ENCODE results near the gene MON1A. TPM values are rescaled to one million over a fixed set of nuclear protein-coding genes. Genes with fewer than 3 reads are reported as not detected.

Gene MON1A
- total RNA-seq, 2 experiments from 2014 or later = 0.85 to 1.3 TPM

DNA sequence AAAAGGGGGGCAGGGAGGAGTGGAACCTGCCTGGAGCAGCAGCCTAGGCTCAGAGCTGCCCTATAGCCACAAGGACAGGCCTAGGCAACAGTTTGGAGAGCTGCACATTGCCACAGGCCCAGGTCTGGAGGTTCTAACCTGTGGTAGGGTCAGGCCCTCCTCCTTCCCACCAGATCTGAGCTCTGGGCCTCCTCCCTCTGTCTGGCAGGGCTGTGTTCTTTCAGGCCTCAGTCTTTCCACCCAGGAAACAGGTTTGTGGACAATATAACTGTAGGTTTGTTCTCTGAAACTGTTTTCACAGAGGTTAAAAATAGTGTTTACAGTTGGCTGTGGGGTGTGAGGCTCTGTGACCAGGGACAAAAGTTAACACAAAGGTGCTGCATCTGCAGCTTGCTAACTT is 50.9 kb downstream of the MON1A start:
- Mint-ChIP-seq H3K4me3 (no peak overlapping the region), H3K4me1 (ENCODE audit: low read depth) (no peaks in the 10 kb centered on the region), H3K27ac (no peak overlapping the region), H3K9me3 (no peaks in the 10 kb centered on the region), H3K27me3 (no peaks in the 10 kb centered on the region), H3K36me3 (ENCODE audit: low read depth) (no peaks in the 10 kb centered on the region)
- TF ChIP-seq, protein P1, sequence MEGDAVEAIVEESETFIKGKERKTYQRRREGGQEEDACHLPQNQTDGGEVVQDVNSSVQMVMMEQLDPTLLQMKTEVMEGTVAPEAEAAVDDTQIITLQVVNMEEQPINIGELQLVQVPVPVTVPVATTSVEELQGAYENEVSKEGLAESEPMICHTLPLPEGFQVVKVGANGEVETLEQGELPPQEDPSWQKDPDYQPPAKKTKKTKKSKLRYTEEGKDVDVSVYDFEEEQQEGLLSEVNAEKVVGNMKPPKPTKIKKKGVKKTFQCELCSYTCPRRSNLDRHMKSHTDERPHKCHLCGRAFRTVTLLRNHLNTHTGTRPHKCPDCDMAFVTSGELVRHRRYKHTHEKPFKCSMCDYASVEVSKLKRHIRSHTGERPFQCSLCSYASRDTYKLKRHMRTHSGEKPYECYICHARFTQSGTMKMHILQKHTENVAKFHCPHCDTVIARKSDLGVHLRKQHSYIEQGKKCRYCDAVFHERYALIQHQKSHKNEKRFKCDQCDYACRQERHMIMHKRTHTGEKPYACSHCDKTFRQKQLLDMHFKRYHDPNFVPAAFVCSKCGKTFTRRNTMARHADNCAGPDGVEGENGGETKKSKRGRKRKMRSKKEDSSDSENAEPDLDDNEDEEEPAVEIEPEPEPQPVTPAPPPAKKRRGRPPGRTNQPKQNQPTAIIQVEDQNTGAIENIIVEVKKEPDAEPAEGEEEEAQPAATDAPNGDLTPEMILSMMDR (IDR thresholded peaks at IDR 0.05) = no peak
- CTCF ChIA-PET = no interaction called here
- H3K9me3 ChIP-seq (ENCODE audit: control insufficient read depth in 1 of 2, insufficient read depth in 1 of 2, low read length in 2 of 2) = no peaks in the 10 kb centered on the region
- no peak overlapping the region for H3K4me3 ChIP-seq (ENCODE audit: low read length)
- H3K4me1 ChIP-seq (ENCODE audit: insufficient read depth, low read length) = no peaks in the 10 kb centered on the region
- intact Hi-C loops (cut with DNase I, micrococcal nuclease) = no loop called here
- no peaks in the 10 kb centered on the region for H3K27me3 ChIP-seq (ENCODE audit: control insufficient read depth in 1 of 2, insufficient read depth in 2 of 2, low read length in 2 of 2)
- DNase-seq (no peak), ATAC-seq (ENCODE audit: poor library complexity) (no peak)
- POLR2A ChIA-PET = no interaction called here
- H3K36me3 ChIP-seq (ENCODE audit: insufficient read depth, low read length) = no peaks in the 10 kb centered on the region
- no peak overlapping the region for H3K27ac ChIP-seq (ENCODE audit: low read depth in 1 of 2, low read length in 2 of 2)

- H3K27ac ChIP-seq (ENCODE audit: low read depth in 1 of 2, low read length in 2 of 2) = no peak overlapping the region
- Mint-ChIP-seq H3K36me3 (ENCODE audit: low read depth) (no peaks in the 10 kb centered on the region), H3K27me3 (no peaks in the 10 kb centered on the region), H3K4me3 (no peak overlapping the region), H3K27ac (no peak overlapping the region), H3K9me3 (no peaks in the 10 kb centered on the region), H3K4me1 (ENCODE audit: low read depth) (no peaks in the 10 kb centered on the region)
- DNase-seq = no peak
- H3K4me3 ChIP-seq (ENCODE audit: low read length) = no peak overlapping the region
- intact Hi-C loops (cut with DNase I, micrococcal nuclease) = no loop called here
- peaks cover 8% of the 10 kb centered on the region for H3K4me1 ChIP-seq (ENCODE audit: insufficient read depth, low read length)
- ATAC-seq (ENCODE audit: poor library complexity) = no peak
- no peaks in the 10 kb centered on the region for H3K9me3 ChIP-seq (ENCODE audit: control insufficient read depth in 1 of 2, insufficient read depth in 1 of 2, low read length in 2 of 2)
- no peaks in the 10 kb centered on the region for H3K27me3 ChIP-seq (ENCODE audit: control insufficient read depth in 1 of 2, insufficient read depth in 2 of 2, low read length in 2 of 2)
- H3K36me3 ChIP-seq (ENCODE audit: insufficient read depth, low read length) = no peaks in the 10 kb centered on the region
- TF ChIP-seq, protein P1 (IDR thresholded peaks at IDR 0.05) = no peak
- ChIA-PET CTCF (no interaction called here), POLR2A (no interaction called here)
Measured at GRCh38 chr3:49877716-49878115, 51.9 kb downstream of the MON1A start.

DNA sequence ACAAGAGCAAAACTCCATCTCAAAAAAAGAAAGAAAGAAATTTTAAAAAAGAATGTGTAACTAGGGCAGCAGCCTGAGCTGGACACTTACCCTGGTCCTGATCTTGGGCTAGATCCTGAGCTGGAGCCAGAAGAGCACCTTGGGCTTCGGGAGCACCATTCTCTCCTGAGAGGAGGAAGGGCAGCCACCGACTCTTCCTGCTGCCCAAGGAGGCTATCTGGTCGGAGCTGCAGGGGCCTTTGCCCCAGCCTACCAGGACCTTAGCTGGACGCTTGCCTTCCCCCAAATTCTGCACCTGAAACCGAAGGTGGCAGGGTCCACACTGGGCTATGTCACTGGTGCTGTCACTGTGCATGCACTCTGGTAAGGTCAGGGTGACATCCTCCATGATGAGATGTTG is 53.0 kb downstream of the MON1A start:
- ChIA-PET CTCF (no interaction called here), POLR2A (no interaction called here)
- Histone ChIP-seq H3K4me1 (ENCODE audit: insufficient read depth, low read length) (peaks cover 9% of the 10 kb centered on the region), H3K27me3 (ENCODE audit: control insufficient read depth in 1 of 2, insufficient read depth in 2 of 2, low read length in 2 of 2) (no peaks in the 10 kb centered on the region), H3K27ac (ENCODE audit: low read depth in 1 of 2, low read length in 2 of 2) (no peak overlapping the region), H3K9me3 (ENCODE audit: control insufficient read depth in 1 of 2, insufficient read depth in 1 of 2, low read length in 2 of 2) (no peaks in the 10 kb centered on the region), H3K4me3 (ENCODE audit: low read length) (no peak overlapping the region), H3K36me3 (ENCODE audit: insufficient read depth, low read length) (no peaks in the 10 kb centered on the region)
- Mint-ChIP-seq H3K36me3 (ENCODE audit: low read depth) (no peaks in the 10 kb centered on the region), H3K27me3 (peaks cover under 1% of the 10 kb centered on the region), H3K4me3 (no peak overlapping the region), H3K27ac (no peak overlapping the region), H3K9me3 (no peaks in the 10 kb centered on the region), H3K4me1 (ENCODE audit: low read depth) (no peaks in the 10 kb centered on the region)
- DNase-seq (no peak), ATAC-seq (ENCODE audit: poor library complexity) (no peak)
- TF ChIP-seq, protein P1 (IDR thresholded peaks at IDR 0.05) = no peak
- intact Hi-C loops (cut with DNase I, micrococcal nuclease) = no loop called here

Measured in CD4-positive, alpha-beta T cell (primary cell).